ENCODE measurements around the gene ARID2.

Gene ARID2

GRCh38 chr12:45729233-45730083, at the start of gene ARID2:
Gene ARID2, plus strand, starts transcription at chr12:45729706. Its CDS starts 131 bp downstream, at chr12:45729837.
- H3K27ac Mint-ChIP-seq: peak within 1 kb of the TSS; percentile 100
- ATAC-seq (replicated peaks): peak; percentile 24 to 28
- peak; percentile 56 for DNase-seq
- peaks cover 8 to 25% of the 10 kb centered on the region in 2 donors for H3K4me1 Mint-ChIP-seq
- H3K9me3 Mint-ChIP-seq: no peaks in the 10 kb centered on the region
- peak within 1 kb of the TSS; percentile 93 to 100 for H3K4me3 Mint-ChIP-seq
- no peaks in the 10 kb centered on the region for H3K27me3 Mint-ChIP-seq
- H3K36me3 Mint-ChIP-seq: peaks cover 4 to 10% of the 10 kb centered on the region in 2 donors

DNA sequence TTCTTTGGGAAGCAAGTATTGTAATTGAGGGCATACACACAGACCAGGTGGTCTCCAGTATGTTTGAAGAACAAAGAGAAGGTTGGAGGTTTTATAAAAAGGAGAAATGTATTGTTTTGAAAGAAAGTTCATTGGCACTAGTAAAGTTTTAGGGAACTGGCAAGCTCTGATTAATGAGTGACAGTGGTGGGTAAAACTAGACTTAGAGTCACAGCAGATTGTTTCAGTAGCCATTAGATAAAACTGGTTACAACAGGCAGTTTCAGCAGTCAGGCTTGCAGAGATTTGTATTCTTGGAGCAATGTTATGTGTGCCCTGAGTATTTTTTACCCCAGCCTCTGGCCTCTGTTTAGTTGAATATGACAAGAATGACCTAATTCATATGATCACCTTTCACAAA, 49.1 kb upstream of the ARID2 start:
- H3K4me3 Mint-ChIP-seq: no peak overlapping the region
- no peaks in the 10 kb centered on the region for H3K36me3 Mint-ChIP-seq
- DNase-seq: no peak
- no peak for ATAC-seq (replicated peaks)
- H3K27ac Mint-ChIP-seq: no peak overlapping the region
- H3K9me3 Mint-ChIP-seq: no peaks in the 10 kb centered on the region
- H3K27me3 Mint-ChIP-seq: no peaks in the 10 kb centered on the region
- no peaks in the 10 kb centered on the region for H3K4me1 Mint-ChIP-seq

GRCh38 chr12:45681465-45681864, 48.0 kb upstream of the ARID2 start:
- Mint-ChIP-seq H3K9me3 (no peaks in the 10 kb centered on the region), H3K4me1 (no peaks in the 10 kb centered on the region), H3K27me3 (no peaks in the 10 kb centered on the region), H3K4me3 (no peak overlapping the region), H3K27ac (no peak overlapping the region), H3K36me3 (no peaks in the 10 kb centered on the region)
- peak in 1 of 2 donors; percentile 36 for ATAC-seq (replicated peaks)
- DNase-seq: no peak

- no peak overlapping the region for H3K27ac Mint-ChIP-seq
- ATAC-seq (replicated peaks) (peak in 1 of 2 donors; percentile 54), DNase-seq (no peak)
- H3K27me3 Mint-ChIP-seq: peaks cover 0 to 4% of the 10 kb centered on the region in 2 donors
- H3K4me1 Mint-ChIP-seq: no peaks in the 10 kb centered on the region
- H3K4me3 Mint-ChIP-seq: no peak overlapping the region
- no peaks in the 10 kb centered on the region for H3K9me3 Mint-ChIP-seq
- H3K36me3 Mint-ChIP-seq: no peaks in the 10 kb centered on the region
These were observed 43.8 kb upstream of the ARID2 start for GRCh38 chr12:45685680-45686079.

DNA sequence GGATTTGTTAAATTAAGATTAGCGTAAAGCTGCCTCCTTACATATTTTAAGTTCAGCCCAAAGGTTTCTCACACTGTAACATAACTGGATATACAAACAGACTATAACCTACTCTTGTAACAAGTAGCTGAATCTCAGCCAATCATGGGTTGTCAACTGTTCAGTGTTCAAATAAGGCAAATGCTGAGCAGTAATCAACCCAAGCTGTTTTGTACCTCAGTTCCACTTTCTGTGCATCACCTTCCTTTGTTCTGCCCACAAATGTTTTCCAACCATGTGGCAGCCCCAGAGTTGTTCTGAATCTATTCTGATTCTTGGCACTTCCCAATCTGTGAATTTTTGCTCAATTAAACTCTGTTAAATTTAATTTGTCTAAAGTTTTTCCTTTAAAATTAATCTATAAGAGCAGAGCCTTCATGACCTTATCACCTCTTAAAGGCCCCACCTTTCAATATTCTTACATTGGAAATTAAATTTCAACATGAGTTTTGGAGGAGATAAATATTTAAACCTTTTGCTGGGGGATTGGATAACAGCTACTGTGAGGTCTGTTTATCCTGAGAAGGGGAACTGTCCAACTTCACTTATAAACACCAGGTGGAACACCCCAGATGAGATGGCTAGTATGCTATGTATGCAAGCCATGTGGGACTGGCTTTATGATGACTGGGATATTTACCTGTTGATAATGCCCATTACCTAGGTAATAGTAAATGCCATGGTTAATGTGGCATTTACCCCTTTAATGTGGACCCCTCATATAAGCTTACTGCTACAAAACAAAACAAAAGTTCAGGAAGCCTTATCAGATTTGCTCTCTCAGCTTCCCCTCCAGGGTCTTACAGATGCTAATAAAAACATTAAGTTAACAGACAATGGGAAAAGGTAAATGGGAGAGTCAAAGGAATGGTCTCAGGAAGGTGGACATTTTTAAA, 42.2 kb upstream of the ARID2 start:
- Mint-ChIP-seq H3K4me1 (no peaks in the 10 kb centered on the region), H3K4me3 (no peak overlapping the region), H3K27me3 (peaks cover 0 to 4% of the 10 kb centered on the region in 2 donors), H3K27ac (no peak overlapping the region), H3K9me3 (no peaks in the 10 kb centered on the region), H3K36me3 (no peaks in the 10 kb centered on the region)
- DNase-seq: no peak
- ATAC-seq (replicated peaks): no peak

DNA sequence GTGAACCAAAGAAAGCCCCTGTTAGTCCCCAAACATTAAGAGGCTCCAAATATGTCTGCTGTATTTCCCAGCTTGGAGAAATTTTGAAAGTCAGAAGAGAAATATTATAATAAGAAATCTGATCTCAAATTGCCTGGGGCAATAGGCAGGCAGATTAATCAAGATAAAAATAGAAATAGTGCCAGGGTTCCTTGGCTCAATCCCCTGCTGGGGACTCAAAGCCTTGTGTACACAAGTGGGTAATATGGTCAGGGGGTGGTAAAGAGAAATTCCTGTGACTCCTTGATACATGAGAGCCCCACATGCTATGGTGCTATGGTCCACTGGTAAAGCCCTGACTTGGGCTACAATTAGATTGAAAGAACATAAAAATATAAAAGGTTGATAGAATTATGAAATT, 41.3 kb upstream of the ARID2 start:
- Mint-ChIP-seq H3K4me1 (peaks cover 3 to 7% of the 10 kb centered on the region in 2 donors), H3K9me3 (no peaks in the 10 kb centered on the region), H3K36me3 (no peaks in the 10 kb centered on the region), H3K4me3 (no peak overlapping the region), H3K27ac (no peak overlapping the region), H3K27me3 (peaks cover 0 to 4% of the 10 kb centered on the region in 2 donors)
- ATAC-seq (replicated peaks) (no peak), DNase-seq (no peak)

DNA sequence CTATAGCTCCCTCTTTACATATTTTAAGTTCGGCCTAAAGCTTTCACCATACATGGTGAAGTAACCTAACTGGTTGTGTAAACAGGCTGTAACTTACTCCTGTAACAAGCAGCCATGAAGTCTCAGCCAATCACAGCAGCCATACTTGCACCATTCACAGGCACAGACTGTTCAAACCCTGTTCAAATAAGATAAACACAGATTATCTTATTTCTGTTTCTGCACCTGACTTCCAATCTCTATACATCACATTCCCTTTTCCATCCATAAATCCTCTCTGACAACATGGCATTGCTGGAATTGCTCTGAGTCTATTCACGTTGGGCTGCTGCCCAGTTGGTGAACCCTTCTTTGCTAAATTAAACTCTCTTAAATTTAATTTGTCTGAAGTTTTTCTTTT, 34.5 kb upstream of the ARID2 start:
- H3K9me3 Mint-ChIP-seq: peaks cover 0 to 5% of the 10 kb centered on the region in 2 donors
- H3K4me3 Mint-ChIP-seq: no peak overlapping the region
- H3K27ac Mint-ChIP-seq: no peak overlapping the region
- peaks cover 3 to 4% of the 10 kb centered on the region in 2 donors for H3K36me3 Mint-ChIP-seq
- no peak for ATAC-seq (replicated peaks)
- no peak for DNase-seq
- no peaks in the 10 kb centered on the region for H3K27me3 Mint-ChIP-seq
- peaks cover 4 to 9% of the 10 kb centered on the region in 2 donors for H3K4me1 Mint-ChIP-seq

DNA sequence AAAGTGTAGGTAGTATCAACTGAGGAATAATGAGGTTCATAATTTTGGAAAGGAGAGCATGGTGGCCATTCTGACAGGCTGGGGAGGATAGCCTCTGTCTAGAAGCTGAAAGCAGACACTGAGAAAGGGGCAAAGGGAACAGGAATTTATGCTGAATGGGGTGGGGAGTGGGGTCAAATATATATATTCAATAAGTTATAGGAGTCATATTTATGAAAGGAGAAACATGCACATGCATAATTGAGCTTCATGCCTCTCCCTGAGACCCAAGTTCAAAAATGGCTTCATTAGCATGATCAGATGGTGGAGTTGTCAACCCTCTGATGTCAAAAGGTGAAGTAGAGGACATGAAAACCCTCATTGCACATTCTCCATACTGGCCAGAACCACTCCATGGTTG, 33.9 kb upstream of the ARID2 start:
- H3K4me3 Mint-ChIP-seq: no peak overlapping the region
- no peaks in the 10 kb centered on the region for H3K27me3 Mint-ChIP-seq
- ATAC-seq (replicated peaks): no peak
- peaks cover 3 to 4% of the 10 kb centered on the region in 2 donors for H3K36me3 Mint-ChIP-seq
- H3K27ac Mint-ChIP-seq: no peak overlapping the region
- H3K4me1 Mint-ChIP-seq: peaks cover 4 to 9% of the 10 kb centered on the region in 2 donors
- peaks cover 0 to 5% of the 10 kb centered on the region in 2 donors for H3K9me3 Mint-ChIP-seq
- DNase-seq: no peak

GRCh38 chr12:45696049-45696448, 33.5 kb upstream of the ARID2 start:
- ATAC-seq (replicated peaks) (no peak), DNase-seq (no peak)
- Mint-ChIP-seq H3K27me3 (no peaks in the 10 kb centered on the region), H3K9me3 (peaks cover 0 to 5% of the 10 kb centered on the region in 2 donors), H3K27ac (no peak overlapping the region), H3K4me1 (peaks cover 4 to 9% of the 10 kb centered on the region in 2 donors), H3K4me3 (no peak overlapping the region), H3K36me3 (peaks cover 3 to 4% of the 10 kb centered on the region in 2 donors)

GRCh38 chr12:45697371-45697770, 32.1 kb upstream of the ARID2 start:
- Mint-ChIP-seq H3K9me3 (peaks cover 5 to 8% of the 10 kb centered on the region in 2 donors), H3K36me3 (peaks cover 4 to 8% of the 10 kb centered on the region in 2 donors), H3K4me3 (no peak overlapping the region), H3K4me1 (peaks cover 4 to 9% of the 10 kb centered on the region in 2 donors), H3K27me3 (no peaks in the 10 kb centered on the region), H3K27ac (no peak overlapping the region)
- no peak for ATAC-seq (replicated peaks)
- DNase-seq: no peak

DNA sequence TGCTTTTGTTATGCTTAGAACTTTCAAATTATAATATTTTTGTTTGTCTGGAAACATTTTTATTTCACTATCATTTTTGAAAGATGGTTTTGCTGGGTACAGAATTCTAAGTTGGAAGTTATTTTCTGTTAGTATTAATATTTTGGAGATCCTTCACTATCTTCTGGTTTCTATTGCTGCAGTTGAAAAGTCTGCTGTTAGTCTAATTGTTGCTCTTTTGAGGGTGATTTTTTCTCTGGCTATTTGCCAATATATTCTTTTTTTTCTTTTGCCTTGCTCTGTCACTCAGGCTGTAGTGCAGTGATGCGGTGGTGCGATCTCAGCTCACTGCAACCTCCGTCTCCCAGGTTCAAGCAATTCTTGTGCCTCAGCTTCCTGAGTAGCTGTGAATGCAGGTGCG, 28.2 kb upstream of the ARID2 start:
- H3K27ac Mint-ChIP-seq: no peak overlapping the region
- peaks cover 5 to 16% of the 10 kb centered on the region in 2 donors for H3K4me1 Mint-ChIP-seq
- H3K9me3 Mint-ChIP-seq: peaks cover 6 to 7% of the 10 kb centered on the region in 2 donors
- H3K36me3 Mint-ChIP-seq: peaks cover 3 to 14% of the 10 kb centered on the region in 2 donors
- DNase-seq (no peak), ATAC-seq (replicated peaks) (no peak)
- no peaks in the 10 kb centered on the region for H3K27me3 Mint-ChIP-seq
- no peak overlapping the region for H3K4me3 Mint-ChIP-seq

- no peak overlapping the region for H3K27ac Mint-ChIP-seq
These were observed 25.6 kb upstream of the ARID2 start for GRCh38 chr12:45703942-45704341.

GRCh38 chr12:45704968-45705367, 24.5 kb upstream of the ARID2 start:
- Mint-ChIP-seq H3K4me1 (peaks cover 13 to 16% of the 10 kb centered on the region in 2 donors), H3K27ac (no peak overlapping the region), H3K9me3 (peaks cover 4 to 6% of the 10 kb centered on the region in 2 donors), H3K36me3 (peaks cover 0 to 14% of the 10 kb centered on the region in 2 donors), H3K27me3 (no peaks in the 10 kb centered on the region), H3K4me3 (no peak overlapping the region)
- ATAC-seq (replicated peaks) (no peak), DNase-seq (no peak)

More at GRCh38 chr12:45703942-45704341, 25.6 kb upstream of the ARID2 start:
- H3K27me3 Mint-ChIP-seq: no peaks in the 10 kb centered on the region
- H3K4me3 Mint-ChIP-seq: no peak overlapping the region
- H3K36me3 Mint-ChIP-seq: peaks cover 0 to 14% of the 10 kb centered on the region in 2 donors
- peaks cover 13 to 16% of the 10 kb centered on the region in 2 donors for H3K4me1 Mint-ChIP-seq
- DNase-seq (no peak), ATAC-seq (replicated peaks) (no peak)
- peaks cover 4 to 6% of the 10 kb centered on the region in 2 donors for H3K9me3 Mint-ChIP-seq

DNA sequence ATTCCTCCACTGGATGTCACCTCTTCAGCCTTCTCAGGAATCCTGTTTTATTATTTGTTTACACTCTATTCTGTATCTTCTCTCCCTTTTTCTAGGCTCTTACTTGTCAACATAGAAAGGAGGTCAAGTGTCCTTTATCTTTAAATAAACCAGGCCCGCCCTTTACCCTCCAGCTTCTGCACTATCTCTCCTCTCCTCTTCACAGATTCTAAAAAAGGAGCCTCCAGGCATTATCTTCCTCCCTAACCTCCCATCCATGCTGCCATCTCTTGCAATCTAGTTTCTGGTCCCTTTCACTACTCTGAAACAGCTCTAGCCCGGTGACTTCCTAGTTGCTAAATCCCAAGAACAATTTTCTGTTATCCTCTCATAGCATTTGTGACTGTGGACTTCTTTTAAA, 24.1 kb upstream of the ARID2 start:
- Mint-ChIP-seq H3K4me3 (no peak overlapping the region), H3K9me3 (peaks cover 4 to 6% of the 10 kb centered on the region in 2 donors), H3K27ac (no peak overlapping the region), H3K27me3 (no peaks in the 10 kb centered on the region), H3K4me1 (peaks cover 13 to 16% of the 10 kb centered on the region in 2 donors), H3K36me3 (peaks cover 0 to 14% of the 10 kb centered on the region in 2 donors)
- DNase-seq: no peak
- no peak for ATAC-seq (replicated peaks)
